GM12878 (cell line): ENCODE results near the gene FAM124B.

ENCODE experiments used
- CEBPB ChIP-seq, 2 experiments: fragments of 150-350 bp in 1 of 2; IDR thresholded peaks; 2 replicates each; pipeline ENCODE4 v1.6.1; 2012 to 2014; ENCODE audit warnings: low read depth in 2 of 2, low read length in 2 of 2, borderline replicate concordance in 1 of 2, inconsistent platforms in 1 of 2
- ESRRA ChIP-seq: IDR thresholded peaks from 2 replicates; pipeline ENCODE4 v1.6.1; 2012; ENCODE audit warnings: mild to moderate bottlenecking, low read length, improper control_type of control experiment
- EZH2 ChIP-seq: IDR thresholded peaks from 2 replicates; pipeline ENCODE4 v1.6.1; 2012; ENCODE audit warnings: low read depth, mild to moderate bottlenecking, control low read depth, inconsistent platforms, low read length, borderline replicate concordance; ENCODE audit not compliant: control insufficient read depth
- MXI1 ChIP-seq: fragments of 150-350 bp; IDR thresholded peaks from 2 replicates; pipeline ENCODE4 v1.6.1; 2011; ENCODE audit warnings: low read depth, mild to moderate bottlenecking, inconsistent platforms, low read length, improper control_type of control experiment
- POLR2A ChIP-seq: IDR thresholded peaks from 2 replicates; pipeline ENCODE4 v1.6.1; 2011; ENCODE audit warnings: low read depth, mild to moderate bottlenecking, low read length
- RB1 ChIP-seq: fragments of 450-650 bp; formaldehyde crosslinking; IDR thresholded peaks from 2 replicates; pipeline ENCODE4 v1.6.1; 2017; ENCODE audit warnings: mild to moderate bottlenecking, borderline replicate concordance
- SP1 ChIP-seq: IDR thresholded peaks from one replicate; pipeline ENCODE4 v1.6.1; 2011; ENCODE audit warnings: low read depth, low read length
- TARDBP ChIP-seq: IDR thresholded peaks from 2 replicates; pipeline ENCODE4 v1.6.1; 2016; ENCODE audit warnings: borderline replicate concordance
- TF ChIP-seq, protein P1 (sequence below): fragments of 150-350 bp; IDR thresholded peaks from 2 replicates; pipeline ENCODE4 v1.6.1; 2016; ENCODE audit warnings: low read depth, low read length
- TF ChIP-seq, protein P2 (sequence below): IDR thresholded peaks from 2 replicates; pipeline ENCODE4 v1.6.1; 2012; ENCODE audit warnings: mild to moderate bottlenecking, low read depth, low read length
- TF ChIP-seq, protein P3 (sequence below): fragments of 450-650 bp; formaldehyde crosslinking; IDR thresholded peaks from 2 replicates; pipeline ENCODE4 v1.4.0; 2020; ENCODE audit warnings: mild to moderate bottlenecking, moderate library complexity

DNA sequence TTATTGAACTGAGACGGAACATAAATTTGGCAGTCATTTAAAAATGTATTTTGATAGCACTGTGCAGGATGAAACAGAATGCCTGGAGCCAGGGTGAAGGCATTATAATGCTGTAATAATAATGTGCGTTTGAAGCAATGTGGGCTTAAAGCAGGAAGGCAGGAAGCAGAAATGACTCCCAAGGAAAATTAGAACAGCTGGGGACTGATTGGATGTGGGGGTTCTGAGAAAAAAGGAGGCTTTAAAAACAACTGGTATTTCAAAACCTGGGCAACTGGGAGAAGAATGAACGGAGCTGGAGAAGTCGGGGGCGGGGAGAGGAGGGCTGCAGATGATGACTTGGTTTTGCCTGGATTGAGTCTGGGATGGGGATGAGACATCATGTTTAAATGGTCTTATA, 12.6 kb downstream of the FAM124B start:
- no peak for TF ChIP-seq RB1
- TF ChIP-seq, protein P1, sequence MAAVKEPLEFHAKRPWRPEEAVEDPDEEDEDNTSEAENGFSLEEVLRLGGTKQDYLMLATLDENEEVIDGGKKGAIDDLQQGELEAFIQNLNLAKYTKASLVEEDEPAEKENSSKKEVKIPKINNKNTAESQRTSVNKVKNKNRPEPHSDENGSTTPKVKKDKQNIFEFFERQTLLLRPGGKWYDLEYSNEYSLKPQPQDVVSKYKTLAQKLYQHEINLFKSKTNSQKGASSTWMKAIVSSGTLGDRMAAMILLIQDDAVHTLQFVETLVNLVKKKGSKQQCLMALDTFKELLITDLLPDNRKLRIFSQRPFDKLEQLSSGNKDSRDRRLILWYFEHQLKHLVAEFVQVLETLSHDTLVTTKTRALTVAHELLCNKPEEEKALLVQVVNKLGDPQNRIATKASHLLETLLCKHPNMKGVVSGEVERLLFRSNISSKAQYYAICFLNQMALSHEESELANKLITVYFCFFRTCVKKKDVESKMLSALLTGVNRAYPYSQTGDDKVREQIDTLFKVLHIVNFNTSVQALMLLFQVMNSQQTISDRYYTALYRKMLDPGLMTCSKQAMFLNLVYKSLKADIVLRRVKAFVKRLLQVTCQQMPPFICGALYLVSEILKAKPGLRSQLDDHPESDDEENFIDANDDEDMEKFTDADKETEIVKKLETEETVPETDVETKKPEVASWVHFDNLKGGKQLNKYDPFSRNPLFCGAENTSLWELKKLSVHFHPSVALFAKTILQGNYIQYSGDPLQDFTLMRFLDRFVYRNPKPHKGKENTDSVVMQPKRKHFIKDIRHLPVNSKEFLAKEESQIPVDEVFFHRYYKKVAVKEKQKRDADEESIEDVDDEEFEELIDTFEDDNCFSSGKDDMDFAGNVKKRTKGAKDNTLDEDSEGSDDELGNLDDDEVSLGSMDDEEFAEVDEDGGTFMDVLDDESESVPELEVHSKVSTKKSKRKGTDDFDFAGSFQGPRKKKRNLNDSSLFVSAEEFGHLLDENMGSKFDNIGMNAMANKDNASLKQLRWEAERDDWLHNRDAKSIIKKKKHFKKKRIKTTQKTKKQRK: no peak
- TF ChIP-seq TARDBP: no peak
- TF ChIP-seq EZH2: no peak
- no peak for TF ChIP-seq POLR2A
- TF ChIP-seq, protein P2, sequence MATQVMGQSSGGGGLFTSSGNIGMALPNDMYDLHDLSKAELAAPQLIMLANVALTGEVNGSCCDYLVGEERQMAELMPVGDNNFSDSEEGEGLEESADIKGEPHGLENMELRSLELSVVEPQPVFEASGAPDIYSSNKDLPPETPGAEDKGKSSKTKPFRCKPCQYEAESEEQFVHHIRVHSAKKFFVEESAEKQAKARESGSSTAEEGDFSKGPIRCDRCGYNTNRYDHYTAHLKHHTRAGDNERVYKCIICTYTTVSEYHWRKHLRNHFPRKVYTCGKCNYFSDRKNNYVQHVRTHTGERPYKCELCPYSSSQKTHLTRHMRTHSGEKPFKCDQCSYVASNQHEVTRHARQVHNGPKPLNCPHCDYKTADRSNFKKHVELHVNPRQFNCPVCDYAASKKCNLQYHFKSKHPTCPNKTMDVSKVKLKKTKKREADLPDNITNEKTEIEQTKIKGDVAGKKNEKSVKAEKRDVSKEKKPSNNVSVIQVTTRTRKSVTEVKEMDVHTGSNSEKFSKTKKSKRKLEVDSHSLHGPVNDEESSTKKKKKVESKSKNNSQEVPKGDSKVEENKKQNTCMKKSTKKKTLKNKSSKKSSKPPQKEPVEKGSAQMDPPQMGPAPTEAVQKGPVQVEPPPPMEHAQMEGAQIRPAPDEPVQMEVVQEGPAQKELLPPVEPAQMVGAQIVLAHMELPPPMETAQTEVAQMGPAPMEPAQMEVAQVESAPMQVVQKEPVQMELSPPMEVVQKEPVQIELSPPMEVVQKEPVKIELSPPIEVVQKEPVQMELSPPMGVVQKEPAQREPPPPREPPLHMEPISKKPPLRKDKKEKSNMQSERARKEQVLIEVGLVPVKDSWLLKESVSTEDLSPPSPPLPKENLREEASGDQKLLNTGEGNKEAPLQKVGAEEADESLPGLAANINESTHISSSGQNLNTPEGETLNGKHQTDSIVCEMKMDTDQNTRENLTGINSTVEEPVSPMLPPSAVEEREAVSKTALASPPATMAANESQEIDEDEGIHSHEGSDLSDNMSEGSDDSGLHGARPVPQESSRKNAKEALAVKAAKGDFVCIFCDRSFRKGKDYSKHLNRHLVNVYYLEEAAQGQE: no peak
- TF ChIP-seq SP1: no peak
- no peak for TF ChIP-seq MXI1
- TF ChIP-seq, protein P3, sequence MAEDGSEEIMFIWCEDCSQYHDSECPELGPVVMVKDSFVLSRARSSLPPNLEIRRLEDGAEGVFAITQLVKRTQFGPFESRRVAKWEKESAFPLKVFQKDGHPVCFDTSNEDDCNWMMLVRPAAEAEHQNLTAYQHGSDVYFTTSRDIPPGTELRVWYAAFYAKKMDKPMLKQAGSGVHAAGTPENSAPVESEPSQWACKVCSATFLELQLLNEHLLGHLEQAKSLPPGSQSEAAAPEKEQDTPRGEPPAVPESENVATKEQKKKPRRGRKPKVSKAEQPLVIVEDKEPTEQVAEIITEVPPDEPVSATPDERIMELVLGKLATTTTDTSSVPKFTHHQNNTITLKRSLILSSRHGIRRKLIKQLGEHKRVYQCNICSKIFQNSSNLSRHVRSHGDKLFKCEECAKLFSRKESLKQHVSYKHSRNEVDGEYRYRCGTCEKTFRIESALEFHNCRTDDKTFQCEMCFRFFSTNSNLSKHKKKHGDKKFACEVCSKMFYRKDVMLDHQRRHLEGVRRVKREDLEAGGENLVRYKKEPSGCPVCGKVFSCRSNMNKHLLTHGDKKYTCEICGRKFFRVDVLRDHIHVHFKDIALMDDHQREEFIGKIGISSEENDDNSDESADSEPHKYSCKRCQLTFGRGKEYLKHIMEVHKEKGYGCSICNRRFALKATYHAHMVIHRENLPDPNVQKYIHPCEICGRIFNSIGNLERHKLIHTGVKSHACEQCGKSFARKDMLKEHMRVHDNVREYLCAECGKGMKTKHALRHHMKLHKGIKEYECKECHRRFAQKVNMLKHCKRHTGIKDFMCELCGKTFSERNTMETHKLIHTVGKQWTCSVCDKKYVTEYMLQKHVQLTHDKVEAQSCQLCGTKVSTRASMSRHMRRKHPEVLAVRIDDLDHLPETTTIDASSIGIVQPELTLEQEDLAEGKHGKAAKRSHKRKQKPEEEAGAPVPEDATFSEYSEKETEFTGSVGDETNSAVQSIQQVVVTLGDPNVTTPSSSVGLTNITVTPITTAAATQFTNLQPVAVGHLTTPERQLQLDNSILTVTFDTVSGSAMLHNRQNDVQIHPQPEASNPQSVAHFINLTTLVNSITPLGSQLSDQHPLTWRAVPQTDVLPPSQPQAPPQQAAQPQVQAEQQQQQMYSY (CRISPR knock-in tag): no peak
- no peak for TF ChIP-seq CEBPB (IDR thresholded peaks at IDR 0.05; ENCODE audit: borderline replicate concordance in 1 of 2, low read depth in 2 of 2, low read length in 2 of 2)
- TF ChIP-seq ESRRA: no peak
